ENCODE data around the gene CGRRF1. TPM values are rescaled to one million over a fixed set of nuclear protein-coding genes. Genes with fewer than 3 reads are reported as not detected.

The CGRRF1 gene
- total RNA-seq, 1 donor from 2014 or later, result 16.7 TPM

- H3K27ac Mint-ChIP-seq, result no peak overlapping the region
- H3K27me3 Mint-ChIP-seq, result peaks cover 4% of the 10 kb centered on the region
- TF ChIP-seq CTCF (conservative IDR thresholded peaks at IDR 0.05), result no peak
- no peak for DNase-seq (ENCODE audit: extremely low spot score, unreplicated experiment)
- H3K9me3 Mint-ChIP-seq, result no peaks in the 10 kb centered on the region
- H3K4me3 Mint-ChIP-seq, result no peak overlapping the region
- H3K4me1 Mint-ChIP-seq (ENCODE audit: unreplicated experiment), result no peaks in the 10 kb centered on the region
- no peaks in the 10 kb centered on the region for H3K36me3 Mint-ChIP-seq
These were observed 44.7 kb downstream of the CGRRF1 start for GRCh38 chr14:54554401-54554800.

- Mint-ChIP-seq H3K9me3 (no peaks in the 10 kb centered on the region), H3K36me3 (no peaks in the 10 kb centered on the region), H3K27me3 (peaks cover 8% of the 10 kb centered on the region), H3K4me3 (no peak overlapping the region), H3K4me1 (ENCODE audit: unreplicated experiment) (no peaks in the 10 kb centered on the region), H3K27ac (no peak overlapping the region)
- TF ChIP-seq CTCF (conservative IDR thresholded peaks at IDR 0.05), result peak; percentile 28
- DNase-seq (ENCODE audit: extremely low spot score, unreplicated experiment), result no peak
These were observed 45.9 kb downstream of the CGRRF1 start for GRCh38 chr14:54555651-54556050.

GRCh38 chr14:54556535-54556934 lies 46.8 kb downstream of the CGRRF1 start:
- Mint-ChIP-seq H3K36me3 (no peaks in the 10 kb centered on the region), H3K9me3 (no peaks in the 10 kb centered on the region), H3K27me3 (peaks cover 8% of the 10 kb centered on the region), H3K27ac (no peak overlapping the region), H3K4me3 (no peak overlapping the region), H3K4me1 (ENCODE audit: unreplicated experiment) (no peaks in the 10 kb centered on the region)
- no peak for TF ChIP-seq CTCF (conservative IDR thresholded peaks at IDR 0.05)
- DNase-seq (ENCODE audit: extremely low spot score, unreplicated experiment), result no peak

- DNase-seq (ENCODE audit: extremely low spot score, unreplicated experiment), result no peak
These were observed 52.6 kb downstream of the CGRRF1 start for GRCh38 chr14:54562334-54562733.

GRCh38 chr14:54564071-54564867 lies 54.6 kb downstream of the CGRRF1 start:
- peak overlapping the region; percentile 87 for H3K4me3 Mint-ChIP-seq
- TF ChIP-seq CTCF (conservative IDR thresholded peaks at IDR 0.05), result peak; percentile 96
- no peaks in the 10 kb centered on the region for H3K9me3 Mint-ChIP-seq
- peaks cover 17% of the 10 kb centered on the region for H3K27me3 Mint-ChIP-seq
- no peak for DNase-seq (ENCODE audit: extremely low spot score, unreplicated experiment)
- H3K4me1 Mint-ChIP-seq (ENCODE audit: unreplicated experiment), result peaks cover 12% of the 10 kb centered on the region
- peak overlapping the region; percentile 86 for H3K27ac Mint-ChIP-seq
- no peaks in the 10 kb centered on the region for H3K36me3 Mint-ChIP-seq

More at GRCh38 chr14:54562334-54562733, 52.6 kb downstream of the CGRRF1 start:
- no peak overlapping the region for H3K27ac Mint-ChIP-seq
- H3K4me1 Mint-ChIP-seq (ENCODE audit: unreplicated experiment), result no peaks in the 10 kb centered on the region
- TF ChIP-seq CTCF (conservative IDR thresholded peaks at IDR 0.05), result no peak
- peaks cover 12% of the 10 kb centered on the region for H3K27me3 Mint-ChIP-seq
- no peaks in the 10 kb centered on the region for H3K36me3 Mint-ChIP-seq
- H3K4me3 Mint-ChIP-seq, result no peak overlapping the region
- H3K9me3 Mint-ChIP-seq, result no peaks in the 10 kb centered on the region
